HuH-7 (cell line): Measurements from ENCODE around the gene MOCS2.
A peak's percentile ranks its signal among the peaks of the same experiment; 100 is the strongest.
"Not testable (repeated sequence)": the region's sequence is repeated elsewhere in the genome, so short reads cannot be mapped to it uniquely, and the experiment has no call there.

ENCODE experiments used
- DNase-seq: peaks from one replicate; pipeline ENCODE4 v3.0.0; 2011; ENCODE audit warnings: low spot score

MOCS2 gene, protein sequence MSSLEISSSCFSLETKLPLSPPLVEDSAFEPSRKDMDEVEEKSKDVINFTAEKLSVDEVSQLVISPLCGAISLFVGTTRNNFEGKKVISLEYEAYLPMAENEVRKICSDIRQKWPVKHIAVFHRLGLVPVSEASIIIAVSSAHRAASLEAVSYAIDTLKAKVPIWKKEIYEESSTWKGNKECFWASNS

DNA sequence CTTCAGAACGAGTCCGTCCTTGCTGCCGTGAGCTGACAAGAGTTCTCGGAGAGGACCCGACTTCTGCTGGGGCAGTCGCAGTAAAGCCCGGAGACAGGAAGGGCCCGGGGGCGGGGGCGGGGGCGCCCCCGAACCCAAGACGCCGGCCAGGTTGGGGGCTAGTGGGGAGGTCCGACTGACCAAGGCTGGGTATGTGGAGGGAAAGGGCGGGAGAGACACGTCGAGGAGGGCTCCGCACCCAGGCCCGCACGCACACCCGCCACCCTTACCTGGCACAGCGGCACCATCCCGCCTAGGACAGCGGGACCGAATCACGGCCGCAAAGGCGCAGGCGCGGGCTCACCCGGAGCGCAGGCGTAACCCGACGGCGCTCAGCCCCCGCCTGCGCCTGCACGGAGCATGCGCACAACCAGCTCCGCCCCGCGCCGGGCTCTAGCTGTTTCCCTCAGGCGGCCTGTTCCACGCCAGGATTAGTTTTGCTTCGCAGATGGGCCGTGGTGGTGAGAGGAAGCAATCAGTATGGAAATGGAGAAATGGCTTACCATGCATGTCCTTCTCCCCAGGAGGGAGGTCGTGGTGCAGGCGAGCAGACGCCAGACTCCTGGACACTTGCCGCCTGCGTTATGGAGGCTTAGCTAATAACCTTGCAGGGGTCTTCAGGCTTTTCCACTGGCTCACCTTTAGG, at the start of gene MOCS2:
Gene MOCS2 (minus strand): TSS at position 315 of the 685 bp plus-strand sequence. CDS start 2,583 bp downstream, outside the sequence.
- DNase-seq, result peak; percentile 77

DNA sequence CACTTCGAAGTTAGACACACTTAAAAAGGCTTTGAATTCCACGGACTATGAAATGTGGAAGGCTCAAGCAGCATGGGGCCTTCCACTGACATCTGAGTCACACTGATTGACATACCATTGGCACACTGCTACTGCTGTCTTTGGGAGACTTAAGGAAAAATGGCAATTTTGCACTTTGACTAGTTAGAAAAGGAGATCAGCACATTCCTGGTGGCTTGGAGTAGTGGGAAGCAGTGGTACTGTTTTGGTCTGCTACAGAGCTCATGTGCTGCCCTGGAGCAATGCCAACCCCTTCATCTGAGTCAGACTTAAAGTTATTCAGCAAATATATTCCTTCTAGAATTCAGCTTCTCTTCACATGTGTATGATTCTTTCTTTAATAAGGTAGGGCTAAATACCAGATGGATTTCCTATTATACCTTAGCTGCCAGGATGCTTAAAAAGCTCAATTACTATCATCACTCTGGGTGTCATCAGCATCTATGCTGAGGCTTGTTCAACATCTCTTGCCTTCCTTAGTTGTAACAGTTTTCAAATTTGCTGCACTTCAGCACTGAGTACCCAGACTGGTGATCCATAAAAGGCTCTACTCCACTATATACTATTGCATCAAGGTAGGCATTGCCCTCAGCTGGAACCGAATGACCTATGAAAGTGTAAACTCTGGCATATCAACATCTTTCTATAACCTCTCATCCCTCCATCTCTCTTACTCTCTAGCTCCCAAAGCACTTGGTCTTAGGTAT, 42.3 kb upstream of the MOCS2 start:
- DNase-seq, result no peak

DNA sequence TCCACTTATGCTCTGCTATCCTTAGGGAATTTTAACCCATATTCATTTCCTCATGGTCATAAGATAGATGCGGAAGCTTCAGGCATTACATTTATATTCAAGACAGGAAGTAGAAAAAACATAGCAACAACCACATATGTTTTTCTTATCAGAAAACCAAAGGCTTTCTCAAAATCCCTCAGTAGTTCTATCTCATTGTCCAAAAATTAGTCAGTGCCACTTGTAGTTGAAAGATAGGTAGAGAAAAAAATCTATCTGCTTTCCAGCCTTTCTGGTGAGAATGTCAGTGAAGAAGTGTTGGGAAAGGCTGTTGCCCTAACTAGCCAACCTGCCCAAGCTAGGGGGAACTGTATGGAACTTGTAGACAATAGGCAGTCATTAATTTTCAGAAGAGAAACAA, 23.5 kb upstream of the MOCS2 start:
- no peak for DNase-seq

DNA sequence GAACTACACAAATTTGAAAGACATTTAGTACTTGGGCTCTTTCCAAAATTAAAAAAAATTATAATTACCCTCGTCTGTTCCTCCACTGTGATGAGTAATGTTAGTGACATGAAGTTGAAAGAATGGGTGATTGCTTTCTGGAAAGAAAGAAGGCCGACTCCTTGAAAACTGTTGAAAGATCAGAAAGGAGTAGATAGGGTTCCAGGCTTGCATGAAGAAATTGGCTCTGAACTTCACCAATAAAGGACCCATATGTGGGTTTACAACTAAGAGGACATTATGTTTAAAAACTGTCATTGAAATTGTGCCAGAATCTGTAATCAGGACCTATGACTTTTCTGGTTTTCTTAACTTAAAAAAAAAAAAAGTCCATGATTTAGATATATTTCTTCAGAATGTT, 20.7 kb upstream of the MOCS2 start:
- DNase-seq, result no peak

DNA sequence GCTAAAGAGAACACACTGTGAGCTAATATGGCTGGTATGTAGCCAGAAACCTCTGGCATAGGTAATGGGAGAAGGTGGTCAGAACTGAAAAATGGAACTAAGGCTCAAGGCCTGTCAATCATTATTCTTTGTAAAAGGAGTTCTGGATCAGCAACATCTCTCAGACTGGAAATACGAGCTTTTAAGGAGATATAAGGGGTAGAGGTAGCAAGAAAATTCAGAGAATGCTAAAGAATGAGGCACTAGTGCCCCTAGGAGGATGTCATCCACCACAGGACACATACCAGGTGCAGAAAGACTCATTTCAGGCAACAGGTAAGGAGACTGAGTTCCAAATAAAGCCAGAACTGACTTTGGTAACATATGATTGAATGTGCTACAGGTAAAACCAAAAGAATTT, 18.9 kb upstream of the MOCS2 start:
- no peak for DNase-seq

DNA sequence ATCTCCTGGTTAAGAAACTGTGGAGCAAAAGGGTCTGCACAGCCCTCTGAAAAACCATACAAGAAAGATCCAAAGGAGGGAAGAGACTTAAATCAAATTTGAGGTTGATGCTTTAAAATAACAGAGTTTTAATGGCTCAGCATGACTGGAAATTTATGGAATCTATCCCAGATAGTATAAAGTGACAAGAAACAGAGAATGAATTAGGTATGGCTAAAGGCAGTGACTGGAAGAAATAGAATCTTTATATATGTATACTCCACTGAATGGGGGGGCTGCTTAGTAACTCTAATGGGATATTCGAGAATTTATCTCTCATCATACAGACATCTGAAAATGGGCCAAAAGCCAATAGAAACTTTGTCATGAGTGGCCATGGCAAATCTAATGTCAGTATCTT, 17.6 kb upstream of the MOCS2 start:
- no peak for DNase-seq

DNA sequence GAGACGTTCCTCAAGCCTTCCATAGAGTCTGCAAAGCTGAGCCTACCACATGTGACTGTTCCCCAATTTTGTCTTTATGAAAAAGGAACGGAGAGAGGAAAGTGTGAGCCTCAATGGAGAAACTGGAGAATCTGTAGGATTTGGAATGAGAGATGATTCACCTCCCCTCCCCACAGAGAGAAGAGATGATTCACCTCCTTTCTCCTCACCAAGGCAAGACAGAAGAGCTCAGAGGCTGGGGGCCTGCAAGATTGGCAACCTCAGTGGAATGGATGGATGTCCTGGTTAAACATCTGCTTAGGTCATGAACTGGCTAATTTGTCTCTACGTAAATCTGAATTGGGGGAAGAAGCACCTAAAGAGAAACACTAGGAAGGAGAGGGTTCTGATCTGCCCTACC, 17.0 kb upstream of the MOCS2 start:
- DNase-seq, result no peak

DNA sequence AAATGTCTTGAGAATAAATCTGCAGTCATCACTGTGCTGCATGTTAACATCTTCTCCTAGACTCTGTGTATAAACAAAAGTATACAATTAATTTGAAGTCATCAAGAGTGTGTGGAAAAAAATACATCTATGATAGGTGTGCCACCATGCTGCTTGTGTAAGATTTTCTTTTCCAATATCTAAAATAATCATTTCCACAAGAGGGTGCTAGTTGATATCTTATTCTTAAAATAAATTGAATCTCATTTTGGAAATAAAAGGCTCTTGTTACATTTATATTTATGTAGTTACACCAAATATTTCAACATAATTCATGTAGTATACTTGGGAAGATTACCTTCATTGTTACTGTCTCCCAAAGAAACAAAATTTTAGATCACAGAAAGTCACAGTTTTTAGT, 14.1 kb upstream of the MOCS2 start:
- no peak for DNase-seq

DNA sequence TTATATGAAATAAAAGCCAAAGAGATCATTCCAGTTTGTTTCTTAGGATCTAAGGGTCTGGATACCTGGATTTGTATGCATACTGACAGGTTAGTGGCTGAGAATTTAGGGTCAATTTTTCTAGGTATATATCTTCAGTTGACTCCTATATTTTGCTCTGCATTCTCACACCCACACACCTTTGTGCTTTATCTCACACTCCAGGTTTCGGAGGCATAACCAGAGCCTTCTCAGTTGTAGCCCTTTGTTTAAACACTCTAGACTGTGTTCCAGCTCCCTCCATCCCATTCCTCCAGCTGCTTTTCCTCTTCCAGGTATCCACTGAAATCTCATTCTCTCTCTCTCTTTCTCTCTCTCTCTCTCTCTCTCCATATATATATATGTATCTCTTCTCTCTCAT, 10.6 kb upstream of the MOCS2 start:
- no peak for DNase-seq

- no peak for DNase-seq
Measured at GRCh38 chr5:53118879-53119278, 9.3 kb upstream of the MOCS2 start.

GRCh38 chr5:53116597-53116996, 7.0 kb upstream of the MOCS2 start:
- DNase-seq, result no peak

- no peak for DNase-seq
Measured at GRCh38 chr5:53114988-53115387, 5.4 kb upstream of the MOCS2 start.

DNA sequence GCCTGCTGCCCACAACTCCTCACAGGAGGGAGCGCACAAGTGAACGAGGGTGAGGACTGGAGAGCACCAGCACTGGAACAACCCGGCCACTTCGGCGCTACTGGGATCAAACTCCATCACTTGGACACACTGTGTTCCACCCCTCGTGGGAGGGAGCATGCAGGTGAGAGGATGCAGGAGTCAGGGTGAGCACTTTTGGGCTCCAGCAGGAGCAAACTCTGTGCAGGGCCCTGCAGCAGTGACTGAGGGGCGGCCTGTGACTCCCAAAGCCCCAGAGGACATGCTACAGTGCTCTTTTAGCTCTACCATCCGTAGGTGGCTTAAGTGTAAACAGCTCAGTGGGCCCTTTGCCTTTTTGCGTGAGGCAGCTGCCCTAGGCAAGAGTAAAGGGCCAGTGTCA, 4.4 kb upstream of the MOCS2 start:
- DNase-seq, result no peak

DNA sequence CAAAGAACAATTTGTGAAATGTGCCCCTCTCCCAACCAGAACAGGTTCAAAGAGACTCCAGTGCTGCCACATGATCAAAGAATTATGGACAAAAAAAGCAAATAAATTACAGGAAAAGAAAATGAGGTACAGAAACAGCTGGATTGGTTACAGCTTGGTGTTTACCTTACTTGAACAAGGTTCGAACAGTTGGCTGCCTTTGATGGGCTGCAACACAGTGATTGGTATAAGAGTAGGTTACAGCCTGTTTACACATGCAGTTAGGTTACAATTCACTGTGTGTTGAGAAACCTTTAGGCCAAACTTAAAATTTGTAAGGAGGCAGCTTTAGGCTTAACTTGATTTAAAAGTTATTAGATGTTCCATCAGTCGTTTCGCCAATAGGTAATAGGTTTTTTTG, 3.4 kb upstream of the MOCS2 start:
- DNase-seq, result no peak

DNA sequence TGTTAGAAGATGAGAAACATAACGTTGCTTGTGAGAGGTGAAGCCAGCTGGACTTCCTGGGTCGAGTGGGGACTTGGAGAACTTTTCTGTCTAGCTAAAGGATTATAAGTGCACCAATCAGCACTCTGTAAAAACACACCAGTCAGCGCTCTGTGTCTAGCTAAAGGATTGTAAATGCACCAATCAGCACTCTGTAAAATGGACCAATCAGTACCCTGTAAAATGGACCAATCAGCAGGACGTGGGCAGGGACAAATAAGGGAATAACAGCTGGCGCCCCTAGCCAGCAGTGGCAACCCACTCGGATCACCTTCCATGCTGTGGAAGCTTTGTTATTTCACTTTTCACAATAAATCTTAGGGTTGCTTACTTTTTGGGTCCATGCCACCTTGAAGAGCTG, 2.8 kb upstream of the MOCS2 start:
- DNase-seq, result not testable (repeated sequence)

DNA sequence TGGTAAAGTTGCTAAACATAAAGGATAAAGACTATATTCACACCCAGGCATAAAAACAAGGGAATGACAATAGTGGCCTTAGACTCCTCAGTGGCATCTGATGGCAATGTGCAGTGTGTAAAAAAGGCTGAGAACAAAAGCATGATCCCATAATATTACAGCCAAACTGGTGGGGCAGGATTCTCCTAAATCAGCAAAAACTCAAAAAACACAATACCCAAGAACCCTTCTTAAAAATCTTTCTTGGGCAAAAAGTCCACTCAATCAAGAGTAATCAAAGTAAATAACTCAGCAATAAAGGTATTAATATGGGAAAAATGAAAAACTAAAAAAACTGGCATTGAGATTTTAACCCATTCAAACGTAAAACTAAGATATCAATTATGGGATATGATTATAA, 1.6 kb upstream of the MOCS2 start:
- DNase-seq, result no peak

- no peak for DNase-seq
Measured at GRCh38 chr5:53110156-53110555, 599 bp upstream of the MOCS2 start.

DNA sequence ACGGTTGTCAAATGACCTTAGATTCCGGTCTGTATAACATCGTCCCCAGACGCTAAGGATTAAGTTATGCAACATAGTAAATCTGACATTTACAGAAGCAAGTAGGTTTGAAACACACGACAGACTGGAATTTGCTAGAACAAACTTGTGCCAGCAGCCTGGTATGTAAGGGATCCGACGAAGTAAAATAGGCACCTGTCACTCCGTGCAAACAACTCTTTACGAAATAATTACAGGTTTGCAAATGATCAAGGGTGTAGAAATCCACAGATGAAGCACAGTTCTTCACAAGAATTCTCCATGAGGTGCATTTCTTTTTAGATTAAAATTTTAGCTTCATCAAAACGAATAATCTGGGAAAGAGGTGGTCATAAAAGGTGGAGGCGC, 508 bp downstream of the MOCS2 start:
- DNase-seq, result no peak

DNA sequence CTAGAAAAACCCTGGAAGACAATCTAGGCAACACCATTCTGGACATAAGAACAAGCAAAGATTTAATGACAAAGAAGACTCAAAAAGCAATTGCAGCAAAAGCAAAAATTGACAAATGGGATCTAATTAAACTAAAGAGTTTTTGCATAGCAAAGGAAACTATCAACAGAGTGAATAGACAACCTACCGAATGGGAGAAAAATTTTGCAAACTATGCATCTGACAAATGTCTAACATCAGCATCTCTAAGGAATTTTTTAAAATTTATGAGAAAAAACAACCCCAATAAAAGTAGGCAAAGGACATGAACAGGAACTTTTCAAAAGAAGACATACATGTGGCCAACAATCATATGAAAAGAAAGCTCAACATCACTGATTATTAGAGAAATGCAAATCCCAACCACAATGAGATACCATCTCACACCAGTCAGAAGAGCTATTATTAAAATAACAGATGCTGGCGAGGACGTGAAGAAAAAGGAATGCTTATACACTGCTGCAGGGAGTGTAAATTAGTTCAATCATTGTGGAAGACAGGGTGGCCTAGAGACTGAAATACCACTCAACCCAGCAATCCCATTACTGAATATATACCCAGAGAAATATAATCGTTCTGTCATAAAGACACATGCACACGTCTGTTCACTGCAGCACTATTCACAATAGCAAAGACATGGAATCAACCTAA, 3.8 kb downstream of the MOCS2 start:
- DNase-seq, result no peak

DNA sequence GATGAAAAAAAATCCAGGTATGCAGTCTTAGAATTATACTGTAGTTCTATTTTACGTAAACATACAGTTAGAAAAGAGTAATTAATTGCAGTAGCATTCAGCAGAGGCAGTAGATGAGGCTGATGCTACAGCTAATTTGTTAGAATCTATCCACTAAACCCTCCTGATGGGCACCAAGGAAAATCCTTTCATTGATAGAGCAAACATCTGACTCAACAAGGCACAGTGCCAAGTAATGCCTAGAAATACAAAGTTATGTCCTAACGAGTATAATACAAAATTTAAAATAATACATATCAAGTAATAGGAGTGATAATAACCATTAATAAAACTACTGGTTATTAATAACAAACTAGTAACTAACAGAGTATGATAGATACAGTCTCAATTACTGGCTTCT, 9.0 kb downstream of the MOCS2 start:
- DNase-seq, result no peak

GRCh38 chr5:53099546-53099945, 10.0 kb downstream of the MOCS2 start:
- no peak for DNase-seq

- no peak for DNase-seq
Measured at GRCh38 chr5:53095931-53096525, 13.5 kb downstream of the MOCS2 start.

- DNase-seq, result no peak
Measured at GRCh38 chr5:53095217-53095616, 14.3 kb downstream of the MOCS2 start.
